Right lobe of liver (tissue), 4 donors: Measurements from ENCODE around the gene ORAI1.

ENCODE experiments used
- CTCF ChIP-seq, 4 donors: fragments of 200-600 bp in 3 of 4; fragments of 450-650 bp in 1 of 4; IDR thresholded peaks; one replicate each; pipeline versions ENCODE4 v1.5.1 to v1.8.0; 2016 to 2022; ENCODE audit warnings: antibody characterized with exemption in 4 of 4, mild to moderate bottlenecking in 2 of 4
- POLR2A ChIP-seq: fragments of 450-650 bp; IDR thresholded peaks from one replicate; pipeline ENCODE4 v1.6.1; 2017; ENCODE audit warnings: antibody characterized with exemption, mild to moderate bottlenecking
- donor health status: DM: no; HTN: no; CAD: no.
- donor health status: DM: no; HTN: no; CAD: no.
- donor health status: DM: no; HTN: yes; CAD: no.

GRCh38 chr12:121669521-121669900 lies 43.2 kb downstream of the ORAI1 start, which contains the start of gene MORN3:
- TF ChIP-seq POLR2A, result no peak
- no peak for TF ChIP-seq CTCF (IDR thresholded peaks at IDR 0.05)
